ENCODE measurements around the gene PDILT. TPM values are rescaled to one million over a fixed set of nuclear protein-coding genes. Genes with fewer than 3 reads are reported as not detected.

The PDILT gene
- total and polyA plus RNA-seq, 2 donors (not counting 3 experiments of a cell fraction or from before 2014, with no cell fraction given), result not detected

GRCh38 chr16:20315764-20316163, 88.8 kb downstream of the PDILT start:
- TF ChIP-seq, protein P1, sequence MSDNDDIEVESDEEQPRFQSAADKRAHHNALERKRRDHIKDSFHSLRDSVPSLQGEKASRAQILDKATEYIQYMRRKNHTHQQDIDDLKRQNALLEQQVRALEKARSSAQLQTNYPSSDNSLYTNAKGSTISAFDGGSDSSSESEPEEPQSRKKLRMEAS (IDR thresholded peaks at IDR 0.05; ENCODE audit: insufficient read depth, insufficient read length), result no peak
- TF ChIP-seq POLR2A (IDR thresholded peaks at IDR 0.05; ENCODE audit: low read depth, low read length), result no peak
- TF ChIP-seq, protein P2, sequence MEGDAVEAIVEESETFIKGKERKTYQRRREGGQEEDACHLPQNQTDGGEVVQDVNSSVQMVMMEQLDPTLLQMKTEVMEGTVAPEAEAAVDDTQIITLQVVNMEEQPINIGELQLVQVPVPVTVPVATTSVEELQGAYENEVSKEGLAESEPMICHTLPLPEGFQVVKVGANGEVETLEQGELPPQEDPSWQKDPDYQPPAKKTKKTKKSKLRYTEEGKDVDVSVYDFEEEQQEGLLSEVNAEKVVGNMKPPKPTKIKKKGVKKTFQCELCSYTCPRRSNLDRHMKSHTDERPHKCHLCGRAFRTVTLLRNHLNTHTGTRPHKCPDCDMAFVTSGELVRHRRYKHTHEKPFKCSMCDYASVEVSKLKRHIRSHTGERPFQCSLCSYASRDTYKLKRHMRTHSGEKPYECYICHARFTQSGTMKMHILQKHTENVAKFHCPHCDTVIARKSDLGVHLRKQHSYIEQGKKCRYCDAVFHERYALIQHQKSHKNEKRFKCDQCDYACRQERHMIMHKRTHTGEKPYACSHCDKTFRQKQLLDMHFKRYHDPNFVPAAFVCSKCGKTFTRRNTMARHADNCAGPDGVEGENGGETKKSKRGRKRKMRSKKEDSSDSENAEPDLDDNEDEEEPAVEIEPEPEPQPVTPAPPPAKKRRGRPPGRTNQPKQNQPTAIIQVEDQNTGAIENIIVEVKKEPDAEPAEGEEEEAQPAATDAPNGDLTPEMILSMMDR (IDR thresholded peaks at IDR 0.05; ENCODE audit: extremely low read depth in 1 of 2, insufficient read depth in 1 of 2, low read depth in 1 of 2, low read length in 2 of 2), result no peak
- TF ChIP-seq EZH2 (IDR thresholded peaks at IDR 0.05; ENCODE audit: borderline replicate concordance, low read depth, low read length, severe bottlenecking), result no peak
- TF ChIP-seq FOS (IDR thresholded peaks at IDR 0.05; ENCODE audit: borderline replicate concordance, insufficient read depth, low read length), result no peak
- TF ChIP-seq MYC (IDR thresholded peaks at IDR 0.05; ENCODE audit: low read depth, low read length), result no peak
- TF ChIP-seq POLR2AphosphoS5 (IDR thresholded peaks at IDR 0.05; ENCODE audit: insufficient read depth, low read depth, low read length), result no peak
- H3K4me3 ChIP-seq (replicated peaks in 1 of 3; ENCODE audit: insufficient read depth in 1 of 3, low read depth in 1 of 3, low read length in 3 of 3), result no peak overlapping the region
- no TSS peak for BruUV-seq (replicated peaks)
- no peaks in the 10 kb centered on the region for H3K36me3 ChIP-seq (ENCODE audit: control insufficient read depth in 2 of 2, extremely low read depth in 1 of 2, insufficient read depth in 2 of 2, low read length in 2 of 2)
- POLR2A ChIA-PET, result no interaction called here
- intact Hi-C loops (cut with micrococcal nuclease) (no loop called here), dilution Hi-C loops (cut with MboI; ENCODE audit: extremely low pct_ligation_motif_present, low sequenced_read_pairs) (no loop called here)
- H3K27ac ChIP-seq (ENCODE audit: insufficient read depth, low read depth, low read length), result no peak overlapping the region
- H2AFZ ChIP-seq (ENCODE audit: low read depth, low read length), result no peak overlapping the region
- no peak overlapping the region for H3K9ac ChIP-seq (replicated peaks; ENCODE audit: extremely low read depth, insufficient read depth, low read length)
- H3K9me3 ChIP-seq (replicated peaks; ENCODE audit: control insufficient read depth, insufficient read depth, low read length), result no peaks in the 10 kb centered on the region
- H4K20me1 ChIP-seq (replicated peaks; ENCODE audit: control insufficient read depth, extremely low read depth, insufficient read depth, low read length), result no peaks in the 10 kb centered on the region
- no peak for FAIRE-seq
- CTCF ChIA-PET, result no interaction called here
- H3K4me1 ChIP-seq (ENCODE audit: control insufficient read depth, extremely low read depth, insufficient read depth, low read length), result no peaks in the 10 kb centered on the region
- no peaks in the 10 kb centered on the region for H3K27me3 ChIP-seq (ENCODE audit: control insufficient read depth in 2 of 2, insufficient read depth in 2 of 2, low read length in 2 of 2)
- H3K79me2 ChIP-seq (ENCODE audit: control insufficient read depth, insufficient read depth, low read length), result no peaks in the 10 kb centered on the region
- DNase-seq (ENCODE audit: low read depth, low spot score), result no peak
- H3K4me2 ChIP-seq (ENCODE audit: insufficient read depth, low read length), result no peak overlapping the region
- H3K9me1 ChIP-seq (replicated peaks; ENCODE audit: control insufficient read depth, extremely low read depth, insufficient read depth, low read length), result no peaks in the 10 kb centered on the region

All from endothelial cell of umbilical vein (primary cell).